Suprapubic skin (tissue), 4 donors: ENCODE measurements around the gene CXCL12. TPM values are rescaled to one million over a fixed set of nuclear protein-coding genes. Genes with fewer than 3 reads are reported as not detected.
A peak's percentile ranks its signal among the peaks of the same experiment; 100 is the strongest.

Experiments used
- DNase-seq, 2 donors: peaks; one replicate each; pipeline ENCODE4 v3.0.0-alpha.2; 2019; ENCODE audit warnings: low spot score in 2 of 2
- H3K27ac ChIP-seq: fragments of 200-600 bp; sonication (generic); one replicate; pipeline ENCODE4 v1.5.1; 2019
- H3K27me3 ChIP-seq: fragments of 200-600 bp; sonication (generic); one replicate; pipeline ENCODE4 v1.5.1; 2019
- H3K36me3 ChIP-seq: fragments of 200-600 bp; sonication (generic); one replicate; pipeline ENCODE4 v1.5.1; 2019
- H3K4me1 ChIP-seq: fragments of 200-600 bp; sonication (generic); one replicate; pipeline ENCODE4 v1.5.1; 2019
- H3K4me3 ChIP-seq: fragments of 200-600 bp; sonication (generic); one replicate; pipeline ENCODE4 v1.5.1; 2019; ENCODE audit warnings: mild to moderate bottlenecking
- H3K9me3 ChIP-seq: fragments of 200-600 bp; sonication (generic); one replicate; pipeline ENCODE4 v1.5.1; 2019
- EP300 ChIP-seq: sonication (generic); formaldehyde crosslinking; IDR thresholded peaks from one replicate; pipeline ENCODE4 v1.6.1; 2017; ENCODE audit warnings: antibody characterized with exemption
- POLR2A ChIP-seq, 2 donors: fragments of 450-650 bp; IDR thresholded peaks; one replicate each; pipeline ENCODE4 v1.6.1; 2017; ENCODE audit warnings: antibody characterized with exemption in 2 of 2, mild to moderate bottlenecking in 2 of 2, moderate library complexity in 2 of 2
- POLR2AphosphoS5 ChIP-seq, 3 donors: sonication (generic); formaldehyde crosslinking; IDR thresholded peaks; one replicate each; pipeline ENCODE4 v1.6.1; 2017; ENCODE audit warnings: antibody characterized with exemption in 3 of 3
- WGBS: methylation state at CpG from one replicate; pipeline ENCODE4 v1.1.5; 2018; 5-methylcytosine and 5-hydroxymethylcytosine counted together
- total RNA-seq, 4 donors: library from RNA; depleted of rRNA; stranded (reverse); fragments of >200 nt; gene quantifications; one replicate each; pipeline ENCODE4 v1.1.0, GENCODE V29; 2016
- TF ChIP-seq, protein P1 (sequence below), 2 donors: fragments of 200-600 bp in 1 of 2; fragments of 450-650 bp in 1 of 2; sonication (generic) in 1 of 2; IDR thresholded peaks; one replicate each; pipeline ENCODE4 v1.5.1; 2016 to 2019; ENCODE audit warnings: antibody characterized with exemption in 2 of 2, mild to moderate bottlenecking in 1 of 2, moderate library complexity in 1 of 2

CXCL12 gene
- total RNA-seq, 4 donors from 2014 or later = 13.9 to 44.7 (median 27.6) TPM

DNA sequence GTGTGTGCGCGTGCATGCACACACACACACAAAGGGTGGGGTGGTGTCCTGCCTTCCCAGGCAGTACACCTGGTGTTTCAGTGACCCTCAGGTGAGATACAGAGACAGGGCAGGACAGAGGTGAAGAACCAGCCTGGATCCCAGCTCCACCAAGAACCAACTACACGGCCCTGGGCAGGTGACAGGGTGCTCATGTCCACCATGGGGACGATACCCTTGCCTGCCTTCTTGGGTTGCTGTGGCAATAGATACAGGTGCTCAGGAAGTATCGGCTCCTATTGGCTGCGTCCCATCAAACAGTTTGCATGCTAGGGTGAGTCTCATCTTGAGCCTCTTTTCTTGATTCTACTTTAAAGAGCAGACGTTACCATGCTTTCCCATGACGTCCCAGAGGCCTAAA, 33.7 kb upstream of the CXCL12 start:
- peaks cover 21% of the 10 kb centered on the region for H3K4me1 ChIP-seq
- TF ChIP-seq POLR2AphosphoS5 (IDR thresholded peaks at IDR 0.05) = no peak
- no peak for TF ChIP-seq EP300
- TF ChIP-seq, protein P1, sequence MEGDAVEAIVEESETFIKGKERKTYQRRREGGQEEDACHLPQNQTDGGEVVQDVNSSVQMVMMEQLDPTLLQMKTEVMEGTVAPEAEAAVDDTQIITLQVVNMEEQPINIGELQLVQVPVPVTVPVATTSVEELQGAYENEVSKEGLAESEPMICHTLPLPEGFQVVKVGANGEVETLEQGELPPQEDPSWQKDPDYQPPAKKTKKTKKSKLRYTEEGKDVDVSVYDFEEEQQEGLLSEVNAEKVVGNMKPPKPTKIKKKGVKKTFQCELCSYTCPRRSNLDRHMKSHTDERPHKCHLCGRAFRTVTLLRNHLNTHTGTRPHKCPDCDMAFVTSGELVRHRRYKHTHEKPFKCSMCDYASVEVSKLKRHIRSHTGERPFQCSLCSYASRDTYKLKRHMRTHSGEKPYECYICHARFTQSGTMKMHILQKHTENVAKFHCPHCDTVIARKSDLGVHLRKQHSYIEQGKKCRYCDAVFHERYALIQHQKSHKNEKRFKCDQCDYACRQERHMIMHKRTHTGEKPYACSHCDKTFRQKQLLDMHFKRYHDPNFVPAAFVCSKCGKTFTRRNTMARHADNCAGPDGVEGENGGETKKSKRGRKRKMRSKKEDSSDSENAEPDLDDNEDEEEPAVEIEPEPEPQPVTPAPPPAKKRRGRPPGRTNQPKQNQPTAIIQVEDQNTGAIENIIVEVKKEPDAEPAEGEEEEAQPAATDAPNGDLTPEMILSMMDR (IDR thresholded peaks at IDR 0.05) = no peak
- TF ChIP-seq POLR2A (IDR thresholded peaks at IDR 0.05) = no peak

DNA sequence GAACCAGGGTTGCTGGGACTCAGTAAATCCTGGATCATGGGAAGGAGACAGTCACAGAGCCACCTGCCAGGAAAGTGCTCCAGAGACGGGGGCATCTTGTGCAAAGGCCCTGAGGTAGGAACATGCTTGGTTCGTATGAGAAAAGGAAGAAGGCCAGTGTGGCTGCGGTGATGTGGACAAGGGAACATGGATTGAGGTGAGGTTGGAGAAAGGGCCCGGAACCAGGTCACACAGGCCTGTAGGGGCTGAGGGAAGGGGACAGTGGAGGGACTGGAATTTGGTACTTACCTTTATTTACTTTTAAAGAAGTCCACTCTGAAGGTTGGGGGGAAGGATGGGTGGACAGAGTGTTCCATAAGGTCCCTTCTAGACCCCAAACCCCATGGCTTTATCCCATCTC, 32.9 kb upstream of the CXCL12 start:
- no peaks in the 10 kb centered on the region for H3K27me3 ChIP-seq
- TF ChIP-seq, protein P1 (IDR thresholded peaks at IDR 0.05) = no peak
- no peak for TF ChIP-seq POLR2AphosphoS5 (IDR thresholded peaks at IDR 0.05)
- no peak for TF ChIP-seq POLR2A (IDR thresholded peaks at IDR 0.05)
- TF ChIP-seq EP300 = no peak
- no peak overlapping the region for H3K27ac ChIP-seq
- 93% methylated on average over 4 of the region's 4 CpGs for WGBS
- H3K4me3 ChIP-seq = no peak overlapping the region
- H3K4me1 ChIP-seq = peaks cover 21% of the 10 kb centered on the region
- no peaks in the 10 kb centered on the region for H3K9me3 ChIP-seq
- DNase-seq = peak in 1 of 2 donors; percentile 28
- no peaks in the 10 kb centered on the region for H3K36me3 ChIP-seq

More for the DNA sequence above, 33.7 kb upstream of the CXCL12 start:
- Histone ChIP-seq H3K9me3 (no peaks in the 10 kb centered on the region), H3K4me3 (no peak overlapping the region), H3K36me3 (no peaks in the 10 kb centered on the region), H3K27ac (no peak overlapping the region), H3K27me3 (no peaks in the 10 kb centered on the region)
- 95% methylated on average over 8 of the region's 8 CpGs for WGBS
- DNase-seq = no peak

DNA sequence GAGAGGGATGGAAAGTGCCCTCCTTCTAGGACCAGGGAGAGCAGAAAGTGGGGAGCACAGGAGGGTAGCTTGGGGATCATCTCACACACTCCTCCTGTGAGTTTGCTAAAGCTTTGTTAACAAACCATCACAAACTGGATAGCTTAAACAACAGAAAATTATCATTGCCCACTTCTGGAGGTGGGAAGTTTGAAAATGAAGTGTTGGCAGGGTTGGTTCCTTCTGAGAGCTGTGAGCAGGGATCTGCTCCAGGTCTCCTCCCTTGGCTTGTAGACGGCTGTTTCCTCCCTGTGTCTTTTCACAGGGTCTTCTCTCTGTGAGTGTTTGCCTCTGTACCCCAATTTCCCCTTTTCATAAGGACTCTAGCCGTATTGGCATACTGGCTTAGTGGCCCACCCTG, 32.0 kb upstream of the CXCL12 start:
- H3K9me3 ChIP-seq = no peaks in the 10 kb centered on the region
- H3K4me1 ChIP-seq = peaks cover 21% of the 10 kb centered on the region
- DNase-seq = peak in 1 of 2 donors; percentile 14
- TF ChIP-seq POLR2AphosphoS5 (IDR thresholded peaks at IDR 0.05) (no peak), EP300 (no peak), POLR2A (IDR thresholded peaks at IDR 0.05) (no peak)
- TF ChIP-seq, protein P1 (IDR thresholded peaks at IDR 0.05) = no peak
- H3K27ac ChIP-seq = peak overlapping the region; percentile 3
- 55% methylated on average over 2 of the region's 2 CpGs for WGBS
- no peak overlapping the region for H3K4me3 ChIP-seq
- no peaks in the 10 kb centered on the region for H3K36me3 ChIP-seq
- H3K27me3 ChIP-seq = no peaks in the 10 kb centered on the region

DNA sequence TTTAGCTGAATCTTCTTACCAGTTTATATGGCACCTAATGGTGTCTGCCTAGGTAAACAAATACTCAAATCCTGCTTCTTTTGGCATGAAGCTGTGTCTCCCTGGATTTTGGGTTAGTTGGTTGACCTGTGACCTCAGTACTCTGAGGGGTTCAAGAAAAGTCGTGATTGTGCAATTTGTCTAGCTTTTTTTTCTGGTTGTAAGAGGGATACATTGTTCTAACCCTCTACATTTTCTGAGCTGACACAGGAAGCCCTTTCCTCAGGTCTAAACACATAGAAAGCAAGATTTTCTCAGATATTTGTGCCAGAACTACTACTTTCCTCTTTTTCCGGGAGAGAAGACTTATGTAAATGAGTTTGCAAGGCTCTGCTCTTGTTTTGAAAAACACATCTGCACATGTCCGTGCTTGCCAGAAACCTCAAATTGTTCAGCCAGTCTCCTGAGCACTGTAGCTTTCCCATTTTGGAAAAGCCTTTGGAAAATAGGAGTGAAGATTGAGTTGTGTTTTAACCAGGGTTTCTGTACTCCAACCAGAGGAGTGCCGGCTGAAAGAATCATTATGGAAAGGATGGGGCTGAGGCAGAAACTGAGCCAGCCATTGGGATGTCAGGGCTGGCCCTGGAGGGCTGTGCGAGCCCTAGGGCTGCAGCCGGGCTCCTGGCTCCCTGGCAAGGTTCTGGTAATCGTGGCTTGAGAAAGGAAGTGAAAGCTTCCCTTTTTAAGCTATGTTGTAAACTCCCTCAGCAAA, 31.3 kb upstream of the CXCL12 start:
- Histone ChIP-seq H3K4me1 (peaks cover 21% of the 10 kb centered on the region), H3K36me3 (no peaks in the 10 kb centered on the region), H3K27ac (peak overlapping the region; percentile 3), H3K4me3 (no peak overlapping the region), H3K27me3 (no peaks in the 10 kb centered on the region), H3K9me3 (no peaks in the 10 kb centered on the region)
- DNase-seq = peak in 1 of 2 donors; percentile 50
- WGBS = 9% methylated on average over 7 of the region's 7 CpGs
- TF ChIP-seq EP300 = no peak
- TF ChIP-seq, protein P1 (IDR thresholded peaks at IDR 0.05) = no peak
- no peak for TF ChIP-seq POLR2A (IDR thresholded peaks at IDR 0.05)
- TF ChIP-seq POLR2AphosphoS5 (IDR thresholded peaks at IDR 0.05) = no peak

DNA sequence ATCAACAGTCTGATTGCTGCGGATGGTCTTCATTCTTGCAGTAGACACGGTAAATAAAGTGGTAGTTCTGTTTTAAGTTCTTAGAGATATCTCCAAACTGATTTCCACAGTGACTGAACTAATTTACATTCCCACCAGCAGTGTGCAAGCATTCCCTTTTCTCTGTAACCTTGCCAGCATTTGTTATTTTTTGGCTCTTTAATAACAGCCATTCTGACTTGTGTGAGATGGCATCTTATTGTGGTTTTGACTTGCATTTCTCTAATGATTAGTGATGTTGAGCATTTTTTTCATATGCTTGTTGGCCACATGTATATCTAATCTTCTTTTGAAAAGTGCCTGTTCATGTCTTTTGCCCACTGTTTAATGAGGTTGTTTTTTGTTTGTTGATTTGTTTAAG, 30.2 kb upstream of the CXCL12 start:
- Histone ChIP-seq H3K4me3 (no peak overlapping the region), H3K27me3 (no peaks in the 10 kb centered on the region), H3K4me1 (peaks cover 21% of the 10 kb centered on the region), H3K9me3 (no peaks in the 10 kb centered on the region), H3K36me3 (no peaks in the 10 kb centered on the region), H3K27ac (no peak overlapping the region)
- no peak for DNase-seq
- WGBS = 75% methylated on average over 2 of the region's 2 CpGs
- TF ChIP-seq EP300 (no peak), POLR2AphosphoS5 (IDR thresholded peaks at IDR 0.05) (no peak), POLR2A (IDR thresholded peaks at IDR 0.05) (no peak)
- TF ChIP-seq, protein P1 (IDR thresholded peaks at IDR 0.05) = no peak
